ENCODE measurements around the gene CCM2. TPM values are rescaled to one million over a fixed set of nuclear protein-coding genes. Genes with fewer than 3 reads are reported as not detected.

The CCM2 gene
- total RNA-seq, 1 experiment from 2014 or later = 26.2 TPM

DNA sequence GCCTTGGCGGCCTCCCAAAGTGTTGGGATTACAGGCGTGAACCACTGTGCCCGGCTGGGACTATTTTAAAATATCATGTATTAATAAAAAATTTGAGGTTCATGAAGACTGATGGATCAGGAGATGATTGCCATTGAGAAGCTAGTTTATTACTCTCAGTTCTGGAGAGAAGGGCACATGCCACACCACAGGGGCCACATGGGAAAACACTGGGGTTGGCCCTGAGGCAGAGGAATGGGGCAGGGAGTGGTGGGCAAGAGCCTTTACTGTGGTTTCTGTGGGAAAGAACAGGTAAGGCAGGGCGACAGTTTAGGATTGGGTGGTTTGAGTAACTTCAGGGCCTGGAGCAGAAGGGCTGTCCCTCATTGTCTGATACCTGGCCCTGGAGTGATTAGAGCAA, 118.3 kb downstream of the CCM2 start:
- no peaks in the 10 kb centered on the region for H3K9me3 ChIP-seq (replicated peaks)
- no peaks in the 10 kb centered on the region for H3K27me3 ChIP-seq
- no peak overlapping the region for H3K27ac ChIP-seq
- H3K4me1 ChIP-seq = no peaks in the 10 kb centered on the region
- no peaks in the 10 kb centered on the region for H3K36me3 ChIP-seq
- H3K4me3 ChIP-seq = no peak overlapping the region
- no peak for DNase-seq

DNA sequence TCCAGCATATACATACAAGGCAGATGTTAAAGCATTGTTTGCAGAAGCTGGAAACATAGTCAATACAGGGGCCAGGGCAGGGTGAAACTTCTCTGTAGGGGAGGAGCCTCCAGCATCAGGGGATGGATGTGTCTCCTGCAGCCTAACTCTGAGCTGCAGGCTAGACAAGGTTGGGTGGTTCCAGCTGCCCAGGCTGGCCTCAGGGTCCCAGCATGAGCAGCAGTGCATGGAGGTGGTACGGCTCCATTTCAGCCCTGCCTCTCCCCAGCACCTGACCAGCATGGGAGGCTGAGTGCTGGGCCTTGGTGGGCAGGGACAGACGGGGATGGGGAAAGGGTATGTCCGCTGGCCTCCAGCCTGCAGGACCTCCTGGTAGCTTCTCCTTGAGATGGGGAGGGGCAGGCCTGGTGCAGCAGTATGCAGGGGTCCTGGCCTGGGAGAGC, 118.9 kb downstream of the CCM2 start:
- DNase-seq = no peak
- H3K27ac ChIP-seq = no peak overlapping the region
- no peaks in the 10 kb centered on the region for H3K4me1 ChIP-seq
- no peaks in the 10 kb centered on the region for H3K36me3 ChIP-seq
- H3K4me3 ChIP-seq = no peak overlapping the region
- no peaks in the 10 kb centered on the region for H3K9me3 ChIP-seq (replicated peaks)
- H3K27me3 ChIP-seq = no peaks in the 10 kb centered on the region

DNA sequence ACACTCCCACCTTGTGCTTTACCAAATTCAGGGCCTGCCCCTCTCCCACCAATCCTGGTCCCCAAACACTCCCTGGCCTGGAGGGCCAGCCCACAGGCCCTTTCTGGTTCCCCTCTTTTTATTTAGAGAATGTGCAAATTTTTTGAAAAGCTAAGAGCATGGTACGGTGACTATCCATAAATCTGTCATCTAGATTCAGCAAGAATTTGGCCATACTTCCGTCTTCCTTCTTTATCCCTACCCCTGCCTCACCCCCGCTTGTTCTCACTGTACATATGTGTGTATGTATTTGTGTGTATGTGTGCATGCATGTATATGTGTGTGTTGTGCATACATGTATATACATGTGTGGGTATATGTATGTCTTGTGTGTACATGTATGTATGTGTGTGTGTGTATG, 119.5 kb downstream of the CCM2 start:
- no peak overlapping the region for H3K27ac ChIP-seq
- H3K36me3 ChIP-seq = no peaks in the 10 kb centered on the region
- peaks cover 2% of the 10 kb centered on the region; the same call in 1 of the 2 replicates for H3K27me3 ChIP-seq
- H3K4me1 ChIP-seq = no peaks in the 10 kb centered on the region
- DNase-seq = no peak
- H3K4me3 ChIP-seq = no peak overlapping the region
- H3K9me3 ChIP-seq (replicated peaks) = no peaks in the 10 kb centered on the region

DNA sequence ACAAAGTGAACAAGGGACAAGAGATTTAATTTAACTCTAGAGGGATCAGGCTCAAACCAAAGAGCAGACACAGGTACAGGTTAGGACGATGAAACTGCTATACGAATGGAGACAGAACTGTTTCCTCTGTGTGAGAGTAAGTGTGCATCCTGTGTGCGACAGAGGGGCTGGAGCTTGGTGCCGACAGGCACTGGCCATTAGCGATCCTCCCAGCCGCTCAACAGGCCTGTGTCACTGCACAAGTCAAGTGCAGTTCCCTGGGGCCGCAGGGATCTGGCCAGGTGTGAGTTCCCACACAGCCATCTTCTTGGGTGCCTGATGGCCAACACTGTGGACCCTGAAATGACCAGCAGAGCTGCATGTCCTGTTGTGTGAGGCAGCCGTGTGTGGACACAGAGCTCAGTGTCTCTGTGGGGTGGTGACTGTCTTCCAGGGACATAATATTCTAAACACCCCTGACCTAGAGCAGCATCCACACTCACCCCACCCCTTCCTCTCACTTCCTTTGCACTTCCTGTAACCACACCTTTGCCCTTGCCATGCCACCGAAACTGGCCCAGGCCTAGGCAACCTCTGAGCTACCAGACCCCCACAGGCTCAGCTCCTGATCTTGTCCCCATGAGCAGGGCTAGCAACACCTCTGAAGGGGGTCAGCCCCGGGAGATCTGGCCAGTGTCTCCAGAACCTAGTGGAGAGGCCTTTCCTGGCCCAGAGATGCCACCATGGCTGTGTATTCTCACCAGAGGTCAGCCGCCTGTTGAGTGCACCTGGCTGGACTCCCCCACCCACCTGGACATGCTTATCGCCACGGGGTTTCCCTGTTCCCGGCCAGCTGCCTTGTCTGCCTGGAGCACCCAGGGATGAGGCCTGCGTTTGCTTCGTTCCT, 123.2 kb downstream of the CCM2 start:
- no peak for DNase-seq
- Histone ChIP-seq H3K4me3 (no peak overlapping the region), H3K4me1 (no peaks in the 10 kb centered on the region), H3K27me3 (peaks cover 4% of the 10 kb centered on the region; the same call in 1 of the 2 replicates), H3K27ac (no peak overlapping the region), H3K9me3 (replicated peaks) (no peaks in the 10 kb centered on the region), H3K36me3 (no peaks in the 10 kb centered on the region)

DNA sequence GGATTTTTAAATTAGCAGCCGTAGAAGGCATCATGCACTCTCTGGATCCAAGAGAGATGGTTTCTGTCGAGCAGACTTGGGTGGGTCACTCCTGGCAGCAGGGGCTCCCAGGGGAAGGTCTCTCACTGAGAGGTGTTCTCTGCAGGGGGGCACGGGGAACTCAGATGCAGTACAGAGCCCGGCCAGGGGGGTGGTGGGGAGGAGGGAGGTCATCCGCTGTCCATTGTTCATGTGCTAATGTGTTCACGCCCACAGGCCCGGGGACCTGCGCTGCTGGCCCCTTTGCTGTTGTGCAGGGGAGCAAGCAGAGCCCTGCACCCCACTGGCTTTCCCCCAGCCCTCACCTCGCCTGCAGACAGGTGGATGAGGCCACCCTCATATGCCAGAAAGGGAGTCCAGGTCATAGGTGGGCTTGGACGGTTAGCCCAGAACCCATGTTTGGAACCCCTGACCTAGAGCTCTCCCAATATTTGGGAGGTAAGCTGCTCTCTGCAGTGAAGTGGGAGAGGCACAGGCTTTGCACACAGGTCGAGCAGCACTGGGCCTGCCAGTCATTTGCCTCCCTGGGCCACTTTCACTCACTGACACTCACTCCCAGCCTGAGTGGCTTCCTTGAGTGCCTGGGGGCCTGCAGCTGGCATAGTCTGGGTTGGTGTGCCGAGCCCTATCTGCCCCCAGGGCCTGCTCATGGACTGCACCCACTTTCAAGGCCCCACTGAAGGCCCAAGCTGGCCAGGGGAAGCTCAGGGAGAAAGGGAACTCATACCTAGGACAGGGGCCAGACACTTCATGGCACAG, 124.1 kb downstream of the CCM2 start:
- no peaks in the 10 kb centered on the region for H3K9me3 ChIP-seq (replicated peaks)
- DNase-seq = no peak
- no peaks in the 10 kb centered on the region for H3K36me3 ChIP-seq
- no peak overlapping the region for H3K27ac ChIP-seq
- no peaks in the 10 kb centered on the region for H3K4me1 ChIP-seq
- H3K4me3 ChIP-seq = no peak overlapping the region
- peaks cover 4% of the 10 kb centered on the region; the same call in 1 of the 2 replicates for H3K27me3 ChIP-seq

DNA sequence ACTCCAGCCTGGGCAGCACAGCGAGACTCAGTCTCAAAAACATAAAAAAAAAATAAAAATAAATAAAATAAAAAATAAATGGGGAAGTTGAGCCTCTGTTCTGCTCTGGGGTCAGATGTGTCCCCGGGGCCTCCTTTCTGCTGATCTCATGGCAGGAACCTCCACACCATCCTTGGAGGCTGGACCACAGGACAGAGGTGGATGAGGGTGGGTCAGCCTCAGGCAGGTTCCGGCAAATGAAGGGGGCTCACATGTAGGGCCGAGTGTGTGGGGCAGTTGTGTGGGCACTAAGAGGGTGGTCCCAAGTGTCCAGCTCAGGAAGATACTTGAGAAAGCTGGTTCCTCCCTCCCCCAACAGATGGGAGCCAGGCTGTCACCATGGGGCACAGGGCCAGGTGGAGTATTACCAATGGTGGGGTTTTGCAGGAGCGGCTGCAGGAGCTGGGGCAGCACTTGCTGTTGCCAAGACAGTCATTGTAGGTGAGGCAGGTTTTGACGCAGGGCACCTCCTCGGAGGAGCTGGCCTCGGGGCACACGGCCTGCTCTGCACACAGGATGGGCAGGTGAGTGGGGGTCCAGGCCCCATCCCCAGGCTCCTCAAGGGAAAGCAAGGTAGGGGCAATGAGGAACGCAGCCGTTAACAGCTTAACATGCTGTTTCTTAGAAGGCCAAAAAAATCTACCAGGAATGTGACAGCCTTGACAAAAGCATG, 125.3 kb downstream of the CCM2 start:
- no peak overlapping the region for H3K27ac ChIP-seq
- peaks cover 16% of the 10 kb centered on the region for H3K27me3 ChIP-seq
- no peaks in the 10 kb centered on the region for H3K4me1 ChIP-seq
- H3K4me3 ChIP-seq = no peak overlapping the region
- no peak for DNase-seq
- H3K36me3 ChIP-seq = no peaks in the 10 kb centered on the region
- H3K9me3 ChIP-seq (replicated peaks) = no peaks in the 10 kb centered on the region

Other genes starting within 250 kb of the CCM2 start
- gene PPIA, start 203.5 kb upstream of the CCM2 start, total RNA-seq (2014; rRNA removed; shearing (Covaris generic)) = 4,792 and 5,450 TPM in 2 replicates
- gene H2AZ2, start 152.1 kb upstream of the CCM2 start, total RNA-seq (2014; rRNA removed; shearing (Covaris generic)) = 454 and 459 TPM in 2 replicates
- 37.3 and 42.7 TPM in 2 replicates for gene PURB, start 114.7 kb upstream of the CCM2 start, total RNA-seq (2014; rRNA removed; shearing (Covaris generic))
- 0.30 and 0.33 TPM in 2 replicates for gene MYO1G, start 21.2 kb upstream of the CCM2 start, total RNA-seq (2014; rRNA removed; shearing (Covaris generic))
- gene NACAD, start 88.8 kb downstream of the CCM2 start, total RNA-seq (2014; rRNA removed; shearing (Covaris generic)) = 4.0 and 4.8 TPM in 2 replicates
- 117 and 137 TPM in 2 replicates for gene TBRG4, start 111.5 kb downstream of the CCM2 start, total RNA-seq (2014; rRNA removed; shearing (Covaris generic))
- gene RAMP3, start 157.6 kb downstream of the CCM2 start, total RNA-seq (2014; rRNA removed; shearing (Covaris generic)) = not detected in 2 replicates